GM12878 (cell line): ENCODE measurements around the gene FADS1.

Experiments
- EP300 ChIP-seq, 2 experiments: fragments of 150-350 bp in 1 of 2; IDR thresholded peaks; 2 replicates each; pipeline ENCODE4 v1.6.1; 2011 to 2012; ENCODE audit warnings: low read depth in 2 of 2, low read length in 2 of 2, borderline replicate concordance in 1 of 2, improper control_type of control experiment in 1 of 2, inconsistent platforms in 1 of 2; ENCODE audit not compliant: control insufficient read depth in 1 of 2
- POLR2AphosphoS5 ChIP-seq: IDR thresholded peaks from 2 replicates; pipeline ENCODE4 v1.6.1; 2011; ENCODE audit warnings: mild to moderate bottlenecking, low read length, inconsistent platforms
- TF ChIP-seq, protein P1 (sequence below): IDR thresholded peaks from 2 replicates; pipeline ENCODE4 v1.6.1; 2012; ENCODE audit warnings: mild to moderate bottlenecking, low read depth, low read length

DNA sequence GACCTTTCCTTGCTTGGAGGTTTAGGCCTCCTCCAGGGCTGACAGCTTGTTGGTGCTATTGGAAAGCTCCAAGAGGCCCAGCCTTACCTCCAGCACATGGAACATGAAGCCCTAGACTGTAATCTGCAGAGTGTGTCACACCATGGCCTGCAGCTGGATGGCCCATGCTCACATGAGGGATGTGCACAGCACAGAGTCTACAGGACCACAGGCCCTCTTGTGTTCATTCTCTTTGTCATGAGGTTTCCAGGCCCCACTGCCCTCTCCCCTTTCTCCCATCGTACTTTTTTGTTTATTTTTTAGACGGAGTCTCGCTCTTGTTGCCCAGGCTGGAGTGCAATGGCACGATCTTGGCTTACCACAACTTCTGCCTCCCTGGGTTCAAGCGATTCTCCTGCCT, 10.0 kb downstream of the FADS1 start:
- TF ChIP-seq, protein P1, sequence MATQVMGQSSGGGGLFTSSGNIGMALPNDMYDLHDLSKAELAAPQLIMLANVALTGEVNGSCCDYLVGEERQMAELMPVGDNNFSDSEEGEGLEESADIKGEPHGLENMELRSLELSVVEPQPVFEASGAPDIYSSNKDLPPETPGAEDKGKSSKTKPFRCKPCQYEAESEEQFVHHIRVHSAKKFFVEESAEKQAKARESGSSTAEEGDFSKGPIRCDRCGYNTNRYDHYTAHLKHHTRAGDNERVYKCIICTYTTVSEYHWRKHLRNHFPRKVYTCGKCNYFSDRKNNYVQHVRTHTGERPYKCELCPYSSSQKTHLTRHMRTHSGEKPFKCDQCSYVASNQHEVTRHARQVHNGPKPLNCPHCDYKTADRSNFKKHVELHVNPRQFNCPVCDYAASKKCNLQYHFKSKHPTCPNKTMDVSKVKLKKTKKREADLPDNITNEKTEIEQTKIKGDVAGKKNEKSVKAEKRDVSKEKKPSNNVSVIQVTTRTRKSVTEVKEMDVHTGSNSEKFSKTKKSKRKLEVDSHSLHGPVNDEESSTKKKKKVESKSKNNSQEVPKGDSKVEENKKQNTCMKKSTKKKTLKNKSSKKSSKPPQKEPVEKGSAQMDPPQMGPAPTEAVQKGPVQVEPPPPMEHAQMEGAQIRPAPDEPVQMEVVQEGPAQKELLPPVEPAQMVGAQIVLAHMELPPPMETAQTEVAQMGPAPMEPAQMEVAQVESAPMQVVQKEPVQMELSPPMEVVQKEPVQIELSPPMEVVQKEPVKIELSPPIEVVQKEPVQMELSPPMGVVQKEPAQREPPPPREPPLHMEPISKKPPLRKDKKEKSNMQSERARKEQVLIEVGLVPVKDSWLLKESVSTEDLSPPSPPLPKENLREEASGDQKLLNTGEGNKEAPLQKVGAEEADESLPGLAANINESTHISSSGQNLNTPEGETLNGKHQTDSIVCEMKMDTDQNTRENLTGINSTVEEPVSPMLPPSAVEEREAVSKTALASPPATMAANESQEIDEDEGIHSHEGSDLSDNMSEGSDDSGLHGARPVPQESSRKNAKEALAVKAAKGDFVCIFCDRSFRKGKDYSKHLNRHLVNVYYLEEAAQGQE = no peak
- no peak for TF ChIP-seq POLR2AphosphoS5
- no peak for TF ChIP-seq EP300 (IDR thresholded peaks at IDR 0.05; ENCODE audit: borderline replicate concordance in 1 of 2, control insufficient read depth in 1 of 2, low read depth in 2 of 2, low read length in 2 of 2)
